Ammon's horn (tissue), 1 donor: Measurements from ENCODE around the gene GH2.
"Not testable (repeated sequence)": the region's sequence is repeated elsewhere in the genome, so short reads cannot be mapped to it uniquely, and the experiment has no call there.

Experiments
- DNase-seq: peaks from one replicate; pipeline ENCODE4 v3.0.0-alpha.2; 2016; ENCODE audit warnings: low spot score

The GH2 gene

GRCh38 chr17:63881935-63882601 is at the start of gene GH2:
Gene GH2, minus strand, starts transcription at chr17:63881944. Its CDS starts 143 bp downstream, at chr17:63881801.
- DNase-seq, result no peak

GRCh38 chr17:63930951-63931575 is 49.3 kb upstream of the GH2 start:
- DNase-seq, result peak; percentile 33

- DNase-seq, result no peak
Observed at GRCh38 chr17:63929860-63930766, 48.4 kb upstream of the GH2 start.

- DNase-seq, result no peak
Observed at GRCh38 chr17:63928966-63929695, 47.4 kb upstream of the GH2 start.

- DNase-seq, result no peak
Observed at GRCh38 chr17:63928172-63928666, 46.5 kb upstream of the GH2 start.

GRCh38 chr17:63927464-63928171 is 45.9 kb upstream of the GH2 start:
- DNase-seq, result no peak

GRCh38 chr17:63926164-63926563 is 44.4 kb upstream of the GH2 start:
- no peak for DNase-seq

- no peak for DNase-seq
Observed at GRCh38 chr17:63925615-63926014, 43.9 kb upstream of the GH2 start.

GRCh38 chr17:63922402-63922801 is 40.7 kb upstream of the GH2 start:
- DNase-seq, result not testable (repeated sequence)

GRCh38 chr17:63920779-63921178 is 39.0 kb upstream of the GH2 start:
- not testable (repeated sequence) for DNase-seq

- DNase-seq, result not testable (repeated sequence)
Observed at GRCh38 chr17:63920050-63920449, 38.3 kb upstream of the GH2 start.

GRCh38 chr17:63919311-63919723 is 37.6 kb upstream of the GH2 start:
- peak; percentile 70 for DNase-seq

GRCh38 chr17:63918789-63919305 is 37.1 kb upstream of the GH2 start, which contains the start of gene GH1:
Gene GH1, minus strand, starts transcription at chr17:63918839. Its CDS starts 63 bp downstream, at chr17:63918776.
- not testable (repeated sequence) for DNase-seq

- DNase-seq, result no peak
Observed at GRCh38 chr17:63918305-63918704, 36.6 kb upstream of the GH2 start.

- no peak for DNase-seq
Observed at GRCh38 chr17:63917646-63918045, 35.9 kb upstream of the GH2 start.

GRCh38 chr17:63917206-63917605 is 35.5 kb upstream of the GH2 start:
- DNase-seq, result not testable (repeated sequence)

- DNase-seq, result no peak
Observed at GRCh38 chr17:63916566-63917185, 34.9 kb upstream of the GH2 start.

- DNase-seq, result not testable (repeated sequence)
Observed at GRCh38 chr17:63915753-63916152, 34.0 kb upstream of the GH2 start.

GRCh38 chr17:63914471-63914870 is 32.7 kb upstream of the GH2 start:
- no peak for DNase-seq

- DNase-seq, result no peak
Observed at GRCh38 chr17:63911657-63912100, 29.9 kb upstream of the GH2 start.
